GM10248 (cell line): ENCODE measurements around the gene PARP15.
A peak's percentile ranks its signal among the peaks of the same experiment; 100 is the strongest.

Experiments used
- CTCF ChIA-PET: fragments of 300-600 bp; sonication (Branson Sonifier 250); formaldehyde crosslinking; extraction: SDS; loops from one replicate; lab custom pipeline; 2021; ENCODE audit warnings: antibody characterized with exemption; lab: Yijun Ruan, JAX
- POLR2A ChIA-PET: fragments of 350-650 bp; sonication (Branson Sonifier 250); formaldehyde crosslinking; extraction: SDS; loops from one replicate; lab custom pipeline; 2020; ENCODE audit warnings: antibody characterized with exemption; lab: Yijun Ruan, JAX
- DNase-seq: peaks from one replicate; pipeline ENCODE4 v3.0.0; 2012; ENCODE audit errors: extremely low spot score
- TF ChIP-seq, protein P1 (sequence below): IDR thresholded peaks from 2 replicates; pipeline ENCODE4 v1.5.1; 2012; ENCODE audit warnings: mild to moderate bottlenecking, low read depth; ENCODE audit errors: extremely low read depth, missing control alignments, control extremely low read depth

The PARP15 gene

DNA sequence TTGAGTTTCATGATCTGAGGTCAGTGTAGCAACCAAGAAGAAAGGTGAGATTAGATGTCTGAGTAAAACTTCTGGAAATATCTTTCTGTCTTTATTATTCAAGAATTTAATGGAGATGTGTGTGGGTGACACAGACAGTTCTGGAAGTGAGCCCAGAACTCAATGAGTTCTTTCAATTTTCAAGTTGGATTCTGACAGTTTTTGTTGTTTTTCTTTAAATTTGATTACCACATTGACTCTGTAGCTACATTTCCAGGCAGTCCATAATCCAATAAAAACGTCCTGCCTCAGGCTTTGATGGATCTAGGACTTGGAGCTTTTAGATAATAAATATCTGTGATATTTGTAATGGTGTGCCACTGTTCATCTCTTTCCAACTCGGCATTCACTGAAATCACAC lies 99.3 kb downstream of the PARP15 start:
- ChIA-PET CTCF (interaction anchor here (3.0 to 6.8 kb wide), 2 partner anchors 49 to 118 kb away, joined by 21 to 146 read pairs; no protein-coding TSS in a partner anchor), POLR2A (no interaction called here)
- TF ChIP-seq, protein P1, sequence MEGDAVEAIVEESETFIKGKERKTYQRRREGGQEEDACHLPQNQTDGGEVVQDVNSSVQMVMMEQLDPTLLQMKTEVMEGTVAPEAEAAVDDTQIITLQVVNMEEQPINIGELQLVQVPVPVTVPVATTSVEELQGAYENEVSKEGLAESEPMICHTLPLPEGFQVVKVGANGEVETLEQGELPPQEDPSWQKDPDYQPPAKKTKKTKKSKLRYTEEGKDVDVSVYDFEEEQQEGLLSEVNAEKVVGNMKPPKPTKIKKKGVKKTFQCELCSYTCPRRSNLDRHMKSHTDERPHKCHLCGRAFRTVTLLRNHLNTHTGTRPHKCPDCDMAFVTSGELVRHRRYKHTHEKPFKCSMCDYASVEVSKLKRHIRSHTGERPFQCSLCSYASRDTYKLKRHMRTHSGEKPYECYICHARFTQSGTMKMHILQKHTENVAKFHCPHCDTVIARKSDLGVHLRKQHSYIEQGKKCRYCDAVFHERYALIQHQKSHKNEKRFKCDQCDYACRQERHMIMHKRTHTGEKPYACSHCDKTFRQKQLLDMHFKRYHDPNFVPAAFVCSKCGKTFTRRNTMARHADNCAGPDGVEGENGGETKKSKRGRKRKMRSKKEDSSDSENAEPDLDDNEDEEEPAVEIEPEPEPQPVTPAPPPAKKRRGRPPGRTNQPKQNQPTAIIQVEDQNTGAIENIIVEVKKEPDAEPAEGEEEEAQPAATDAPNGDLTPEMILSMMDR: no peak
- no peak for DNase-seq

DNA sequence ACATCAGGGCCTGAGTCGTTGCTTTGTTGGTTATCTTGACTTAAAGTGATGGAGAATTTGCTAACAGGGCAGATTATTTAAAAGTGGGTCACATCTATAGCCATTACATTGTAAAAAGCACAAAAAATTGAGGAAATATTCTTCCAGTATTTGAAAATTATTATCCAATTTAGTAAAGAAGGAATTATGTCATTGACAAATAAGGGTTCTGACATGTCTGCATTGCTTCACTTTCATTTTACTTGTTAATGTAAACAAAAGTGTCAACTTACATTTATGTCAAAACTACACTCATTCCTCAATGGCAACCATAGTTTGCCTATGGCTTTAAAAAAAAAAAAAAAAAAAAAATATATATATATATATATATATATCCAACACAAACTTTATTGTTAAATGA lies 99.8 kb downstream of the PARP15 start:
- DNase-seq: no peak
- TF ChIP-seq, protein P1: no peak
- ChIA-PET CTCF (interaction anchor here (2.7 to 6.8 kb wide), 5 partner anchors 8 to 119 kb away, joined by 17 to 146 read pairs (median 24); no protein-coding TSS in a partner anchor), POLR2A (no interaction called here)

DNA sequence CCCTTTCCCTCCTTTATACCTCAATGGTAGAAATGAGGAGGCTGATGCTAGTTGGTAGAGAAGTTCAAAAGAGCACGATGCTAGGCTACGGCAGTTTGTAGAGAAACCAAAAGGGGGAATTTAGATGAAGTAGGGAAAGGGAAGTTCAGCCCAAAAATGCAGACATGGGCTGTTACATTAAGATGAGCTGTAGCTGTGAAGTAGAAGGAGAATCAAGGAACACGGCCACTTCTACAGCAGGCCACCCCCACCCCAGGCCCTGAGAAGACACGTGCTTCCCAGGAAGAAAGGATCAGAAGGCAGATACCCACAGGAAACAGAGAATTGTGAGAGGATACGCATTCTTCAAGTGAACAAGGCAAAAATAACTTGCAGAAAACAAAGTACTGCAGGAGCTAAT lies 101.1 kb downstream of the PARP15 start:
- ChIA-PET POLR2A (interaction anchor here (0.5 to 1.0 kb wide), 2 partner anchors 61 to 119 kb away, joined by 3 to 4 read pairs; no protein-coding TSS in a partner anchor), CTCF (interaction anchor here (0.7 to 6.8 kb wide), 42 partner anchors 9 to 1131 kb away, joined by 3 to 146 read pairs (median 6); partner anchors contain the start of genes DTX3L, FAM162A, PARP9 and WDR5B)
- DNase-seq: no peak
- TF ChIP-seq, protein P1: no peak

DNA sequence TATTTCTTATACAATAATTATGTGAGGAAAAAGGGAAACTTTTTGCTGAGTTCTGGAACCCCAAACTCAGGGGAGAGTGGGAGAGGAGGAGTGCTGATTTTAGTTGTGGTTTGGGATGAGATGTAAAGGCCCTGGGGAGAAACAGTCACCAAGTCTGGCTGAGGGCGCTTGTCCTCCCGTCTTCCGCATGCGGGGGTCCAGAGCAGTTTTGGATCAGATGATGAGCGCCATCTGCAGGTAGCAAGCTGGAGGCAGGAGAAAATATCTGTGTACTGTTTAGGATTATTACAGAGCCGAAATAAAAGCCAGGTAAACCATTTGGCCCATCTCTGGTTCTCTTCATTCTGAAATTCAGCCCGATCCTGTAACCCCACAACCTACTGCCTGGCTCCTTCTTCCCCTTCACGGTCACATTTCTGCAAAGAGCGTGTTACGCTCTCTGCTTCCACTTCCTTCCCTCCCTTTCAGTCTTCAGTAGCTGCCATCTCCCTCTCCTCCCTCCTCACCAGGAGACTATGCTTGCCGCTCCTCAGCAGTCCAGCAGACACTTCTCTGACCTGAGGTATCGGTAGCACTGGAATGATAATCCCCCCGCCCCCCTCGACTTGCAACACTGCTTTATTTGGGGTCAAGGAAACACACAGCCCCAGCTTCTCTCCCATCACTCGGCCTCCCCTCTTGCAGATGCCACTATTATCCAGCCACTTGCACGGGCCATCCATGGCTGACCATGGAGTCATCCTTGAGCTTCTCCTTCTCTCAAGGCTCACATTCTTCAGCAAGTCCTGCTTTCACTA lies 101.8 kb downstream of the PARP15 start:
- ChIA-PET POLR2A (interaction anchor here (0.6 to 1.0 kb wide), 3 partner anchors 120 to 545 kb away, joined by 3 to 9 read pairs (median 4); no protein-coding TSS in a partner anchor), CTCF (interaction anchor here (0.7 to 6.8 kb wide), 61 partner anchors 9 to 1132 kb away, joined by 3 to 146 read pairs (median 4); partner anchors contain the start of genes DTX3L, FAM162A, PARP9 and WDR5B)
- peak; percentile 67 for DNase-seq
- TF ChIP-seq, protein P1: peak; percentile 72

DNA sequence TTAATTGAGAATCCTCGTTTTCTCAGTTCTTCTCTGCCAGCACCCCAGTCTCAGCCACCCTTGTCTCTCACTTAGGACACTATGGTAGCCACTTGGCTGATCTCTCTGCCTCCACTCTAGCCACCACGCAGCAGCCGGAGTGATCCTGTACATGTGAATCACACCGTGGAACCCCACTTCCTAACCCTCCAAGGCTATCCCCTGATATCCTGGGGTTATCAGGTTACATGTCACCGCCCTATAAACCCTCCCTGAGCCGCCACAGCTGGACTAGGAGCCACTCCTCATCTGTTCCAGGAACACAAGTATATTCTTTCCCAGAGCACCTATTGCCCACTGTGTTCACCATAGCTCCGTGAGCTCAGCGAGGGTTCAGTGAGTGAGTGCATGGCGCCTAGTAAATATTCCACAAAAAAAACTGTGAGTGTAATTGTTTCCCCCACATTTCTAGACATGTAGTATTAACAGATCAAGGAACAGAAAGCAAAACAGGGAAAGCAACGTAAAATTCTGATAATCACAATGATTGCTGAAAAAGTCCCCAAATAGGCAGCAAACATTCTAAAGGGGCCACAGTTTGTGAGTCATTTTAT lies 102.5 kb downstream of the PARP15 start:
- no peak for DNase-seq
- TF ChIP-seq, protein P1: no peak
- CTCF ChIA-PET: interaction anchor here (0.8 to 6.8 kb wide), 53 partner anchors 8 to 586 kb away, joined by 3 to 146 read pairs (median 5); partner anchors contain the start of genes DTX3L, FAM162A, KPNA1 and PARP9
- POLR2A ChIA-PET: interaction anchor here (0.6 kb wide), 2 partner anchors 274 to 544 kb away, joined by 3 to 9 read pairs; no protein-coding TSS in a partner anchor

DNA sequence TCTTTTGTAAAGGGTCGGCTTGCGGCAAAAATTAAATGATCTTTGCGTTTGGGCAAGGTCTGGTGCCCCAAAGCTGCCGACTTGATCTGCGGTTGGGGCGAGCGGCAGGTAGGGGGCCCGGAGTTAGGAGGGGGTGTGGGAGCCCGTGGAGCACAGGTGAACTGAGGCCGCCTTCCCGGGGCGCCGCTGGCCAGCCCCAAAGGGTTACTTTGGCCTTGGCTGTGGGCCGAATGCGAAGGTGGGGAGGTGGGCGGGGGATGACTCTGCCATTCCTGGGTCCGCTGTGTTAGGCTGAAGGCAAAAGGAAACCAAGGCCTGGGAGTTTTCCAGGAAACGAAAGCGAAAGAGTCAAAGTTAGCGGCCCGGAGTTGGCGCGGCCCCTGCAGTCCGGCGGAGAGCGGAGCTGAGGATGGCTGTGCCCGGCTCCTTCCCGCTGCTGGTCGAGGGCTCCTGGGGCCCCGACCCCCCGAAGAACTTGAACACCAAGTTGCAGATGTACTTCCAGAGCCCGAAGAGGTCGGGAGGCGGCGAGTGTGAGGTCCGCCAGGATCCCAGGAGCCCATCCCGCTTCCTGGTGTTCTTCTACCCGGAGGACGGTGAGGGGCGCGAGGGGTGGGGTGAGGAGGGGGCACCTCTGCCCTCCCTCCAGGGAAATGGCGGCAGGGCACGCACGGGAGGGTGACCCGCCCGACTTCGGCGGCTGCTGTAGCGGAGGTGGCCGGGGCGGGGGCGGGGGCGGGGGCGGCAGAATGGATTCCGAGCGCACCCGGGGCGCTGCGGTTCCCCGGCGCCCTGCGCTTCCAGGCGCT lies 103.2 kb downstream of the PARP15 start, which contains the start of gene PARP14:
Gene PARP14 (plus strand): TSS at position 365 of the 809 bp plus-strand sequence. CDS start 45 bp downstream, at position 410.
- peak; percentile 74 for DNase-seq

More for the DNA sequence above, 103.2 kb downstream of the PARP15 start, which contains the start of gene PARP14:
- ChIA-PET CTCF (interaction anchor here (1.2 to 6.8 kb wide), 18 partner anchors 10 to 288 kb away, joined by 3 to 146 read pairs (median 6); partner anchors contain the start of genes KPNA1 and WDR5B), POLR2A (no interaction called here)
- TF ChIP-seq, protein P1: no peak
